Measurements from ENCODE around the gene USH2A. TPM values are rescaled to one million over a fixed set of nuclear protein-coding genes. Genes with fewer than 3 reads are reported as not detected.

USH2A gene
- polyA plus RNA-seq, 1 donor from 2014 or later: 0.17 TPM

DNA sequence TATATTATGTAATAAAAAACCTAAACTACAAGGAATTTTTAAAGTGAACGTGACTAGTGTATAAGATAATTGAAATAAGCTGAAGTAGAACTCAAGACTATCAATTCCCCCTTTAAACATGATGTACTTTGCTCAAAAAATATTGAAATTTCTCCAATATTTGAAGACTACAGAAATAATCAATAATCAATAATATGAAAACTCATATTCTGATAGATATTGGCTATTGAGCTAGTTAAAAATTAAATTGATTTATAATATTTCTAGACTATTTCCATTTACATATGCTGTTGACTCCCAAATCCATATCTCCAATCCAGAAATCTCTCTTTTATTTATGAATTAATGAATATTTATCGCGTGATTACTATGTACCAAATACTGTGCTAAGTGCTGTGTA is 133.2 kb downstream of the USH2A start:
- TF ChIP-seq MXI1 (conservative IDR thresholded peaks at IDR 0.05; ENCODE audit: poor library complexity, severe bottlenecking) (no peak), EP300 (conservative IDR thresholded peaks at IDR 0.05; ENCODE audit: poor library complexity, severe bottlenecking) (no peak), TAF1 (IDR thresholded peaks at IDR 0.05; ENCODE audit: low read depth) (no peak), EZH2 (IDR thresholded peaks at IDR 0.05; ENCODE audit: borderline replicate concordance, insufficient read depth, low read length, poor library complexity, severe bottlenecking) (no peak)
- TF ChIP-seq, protein P1, sequence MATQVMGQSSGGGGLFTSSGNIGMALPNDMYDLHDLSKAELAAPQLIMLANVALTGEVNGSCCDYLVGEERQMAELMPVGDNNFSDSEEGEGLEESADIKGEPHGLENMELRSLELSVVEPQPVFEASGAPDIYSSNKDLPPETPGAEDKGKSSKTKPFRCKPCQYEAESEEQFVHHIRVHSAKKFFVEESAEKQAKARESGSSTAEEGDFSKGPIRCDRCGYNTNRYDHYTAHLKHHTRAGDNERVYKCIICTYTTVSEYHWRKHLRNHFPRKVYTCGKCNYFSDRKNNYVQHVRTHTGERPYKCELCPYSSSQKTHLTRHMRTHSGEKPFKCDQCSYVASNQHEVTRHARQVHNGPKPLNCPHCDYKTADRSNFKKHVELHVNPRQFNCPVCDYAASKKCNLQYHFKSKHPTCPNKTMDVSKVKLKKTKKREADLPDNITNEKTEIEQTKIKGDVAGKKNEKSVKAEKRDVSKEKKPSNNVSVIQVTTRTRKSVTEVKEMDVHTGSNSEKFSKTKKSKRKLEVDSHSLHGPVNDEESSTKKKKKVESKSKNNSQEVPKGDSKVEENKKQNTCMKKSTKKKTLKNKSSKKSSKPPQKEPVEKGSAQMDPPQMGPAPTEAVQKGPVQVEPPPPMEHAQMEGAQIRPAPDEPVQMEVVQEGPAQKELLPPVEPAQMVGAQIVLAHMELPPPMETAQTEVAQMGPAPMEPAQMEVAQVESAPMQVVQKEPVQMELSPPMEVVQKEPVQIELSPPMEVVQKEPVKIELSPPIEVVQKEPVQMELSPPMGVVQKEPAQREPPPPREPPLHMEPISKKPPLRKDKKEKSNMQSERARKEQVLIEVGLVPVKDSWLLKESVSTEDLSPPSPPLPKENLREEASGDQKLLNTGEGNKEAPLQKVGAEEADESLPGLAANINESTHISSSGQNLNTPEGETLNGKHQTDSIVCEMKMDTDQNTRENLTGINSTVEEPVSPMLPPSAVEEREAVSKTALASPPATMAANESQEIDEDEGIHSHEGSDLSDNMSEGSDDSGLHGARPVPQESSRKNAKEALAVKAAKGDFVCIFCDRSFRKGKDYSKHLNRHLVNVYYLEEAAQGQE (IDR thresholded peaks at IDR 0.05; ENCODE audit: borderline replicate concordance): no peak
- TF ChIP-seq, protein P2, sequence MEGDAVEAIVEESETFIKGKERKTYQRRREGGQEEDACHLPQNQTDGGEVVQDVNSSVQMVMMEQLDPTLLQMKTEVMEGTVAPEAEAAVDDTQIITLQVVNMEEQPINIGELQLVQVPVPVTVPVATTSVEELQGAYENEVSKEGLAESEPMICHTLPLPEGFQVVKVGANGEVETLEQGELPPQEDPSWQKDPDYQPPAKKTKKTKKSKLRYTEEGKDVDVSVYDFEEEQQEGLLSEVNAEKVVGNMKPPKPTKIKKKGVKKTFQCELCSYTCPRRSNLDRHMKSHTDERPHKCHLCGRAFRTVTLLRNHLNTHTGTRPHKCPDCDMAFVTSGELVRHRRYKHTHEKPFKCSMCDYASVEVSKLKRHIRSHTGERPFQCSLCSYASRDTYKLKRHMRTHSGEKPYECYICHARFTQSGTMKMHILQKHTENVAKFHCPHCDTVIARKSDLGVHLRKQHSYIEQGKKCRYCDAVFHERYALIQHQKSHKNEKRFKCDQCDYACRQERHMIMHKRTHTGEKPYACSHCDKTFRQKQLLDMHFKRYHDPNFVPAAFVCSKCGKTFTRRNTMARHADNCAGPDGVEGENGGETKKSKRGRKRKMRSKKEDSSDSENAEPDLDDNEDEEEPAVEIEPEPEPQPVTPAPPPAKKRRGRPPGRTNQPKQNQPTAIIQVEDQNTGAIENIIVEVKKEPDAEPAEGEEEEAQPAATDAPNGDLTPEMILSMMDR (IDR thresholded peaks at IDR 0.05; ENCODE audit: poor library complexity, severe bottlenecking): no peak

DNA sequence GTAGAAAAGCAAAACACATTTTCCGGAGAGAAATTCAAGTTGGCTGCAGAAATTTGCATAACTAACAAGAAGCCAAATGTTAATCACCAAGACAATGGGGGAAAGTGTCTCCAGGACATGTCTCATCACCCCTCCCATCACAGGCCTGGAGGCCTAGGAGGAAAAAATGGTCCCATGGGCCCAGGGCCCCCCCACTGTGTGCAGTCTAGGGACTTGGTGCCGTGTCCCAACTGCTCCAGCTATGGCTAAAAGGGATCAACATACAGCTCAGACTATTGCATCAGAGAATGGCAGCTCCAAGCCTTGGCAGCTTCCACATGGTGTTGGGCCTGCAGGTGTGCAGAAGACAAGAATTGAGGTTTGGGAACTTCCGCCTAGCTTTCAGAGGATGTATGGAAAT is 138.2 kb downstream of the USH2A start:
- Histone ChIP-seq H2AFZ (ENCODE audit: low read depth, low read length) (no peak overlapping the region), H3K9ac (ENCODE audit: low read length) (no peak overlapping the region), H3F3A (ENCODE audit: insufficient read depth, low read length, poor library complexity, severe bottlenecking) (no peaks in the 10 kb centered on the region), H4K20me1 (ENCODE audit: insufficient read depth) (no peaks in the 10 kb centered on the region), H3K9me2 (ENCODE audit: insufficient read depth, low read length) (no peaks in the 10 kb centered on the region), H3K4me2 (ENCODE audit: low read length) (no peak overlapping the region), H3K9me3 (ENCODE audit: low read length) (peaks cover 5% of the 10 kb centered on the region), H3K4me3 (ENCODE audit: low read length) (no peak overlapping the region), H3K79me2 (replicated peaks; ENCODE audit: insufficient read depth, low read length) (no peaks in the 10 kb centered on the region), H3K36me3 (ENCODE audit: insufficient read depth, low read length) (no peaks in the 10 kb centered on the region), H3K27ac (ENCODE audit: low read length) (no peak overlapping the region), H3K27me3 (ENCODE audit: insufficient read depth, low read depth, low read length) (no peaks in the 10 kb centered on the region)
- TF ChIP-seq RAD21 (conservative IDR thresholded peaks at IDR 0.05) (no peak), SMC3 (conservative IDR thresholded peaks at IDR 0.05; ENCODE audit: poor library complexity) (no peak), TAF1 (IDR thresholded peaks at IDR 0.05; ENCODE audit: low read depth) (no peak), MXI1 (conservative IDR thresholded peaks at IDR 0.05; ENCODE audit: poor library complexity, severe bottlenecking) (no peak), POLR2AphosphoS5 (IDR thresholded peaks at IDR 0.05) (no peak), EZH2 (IDR thresholded peaks at IDR 0.05; ENCODE audit: borderline replicate concordance, insufficient read depth, low read length, poor library complexity, severe bottlenecking) (no peak), EP300 (conservative IDR thresholded peaks at IDR 0.05; ENCODE audit: poor library complexity, severe bottlenecking) (no peak)
- TF ChIP-seq, protein P1 (IDR thresholded peaks at IDR 0.05; ENCODE audit: borderline replicate concordance): no peak
- TF ChIP-seq, protein P2 (IDR thresholded peaks at IDR 0.05; ENCODE audit: poor library complexity, severe bottlenecking): no peak

More for the DNA sequence above, 133.2 kb downstream of the USH2A start:
- no peaks in the 10 kb centered on the region for H4K20me1 ChIP-seq (ENCODE audit: insufficient read depth)
- no peaks in the 10 kb centered on the region for H3K9me2 ChIP-seq (ENCODE audit: insufficient read depth, low read length)
- H3K9ac ChIP-seq (ENCODE audit: low read length): no peak overlapping the region
- H2AFZ ChIP-seq (ENCODE audit: low read depth, low read length): no peak overlapping the region
- H3K9me3 ChIP-seq (ENCODE audit: low read length): peaks cover 5% of the 10 kb centered on the region
- H3K27me3 ChIP-seq (ENCODE audit: insufficient read depth, low read depth, low read length): no peaks in the 10 kb centered on the region
- H3F3A ChIP-seq (ENCODE audit: insufficient read depth, low read length, poor library complexity, severe bottlenecking): no peaks in the 10 kb centered on the region
- H3K27ac ChIP-seq (ENCODE audit: low read length): no peak overlapping the region
- no peaks in the 10 kb centered on the region for H3K79me2 ChIP-seq (replicated peaks; ENCODE audit: insufficient read depth, low read length)
- no peak overlapping the region for H3K4me2 ChIP-seq (ENCODE audit: low read length)
- no peak overlapping the region for H3K4me3 ChIP-seq (ENCODE audit: low read length)
- H3K36me3 ChIP-seq (ENCODE audit: insufficient read depth, low read length): no peaks in the 10 kb centered on the region
